Glutamatergic neuron (in vitro differentiated cells): ENCODE data around the gene BCS1L. TPM values are rescaled to one million over a fixed set of nuclear protein-coding genes. Genes with fewer than 3 reads are reported as not detected.

ENCODE experiments used
- DNase-seq: peaks from one replicate; pipeline ENCODE4 v3.0.0; 2022
- H3K27ac Mint-ChIP-seq: one replicate; pipeline ENCODE4 v1.8.0; 2020; ENCODE audit warnings: mild to moderate bottlenecking, mixed read lengths, inconsistent platforms; ENCODE audit not compliant: unreplicated experiment
- H3K27me3 Mint-ChIP-seq: one replicate; pipeline ENCODE4 v1.8.0; 2020; ENCODE audit warnings: mild to moderate bottlenecking, moderate library complexity, mixed read lengths, inconsistent platforms; ENCODE audit not compliant: unreplicated experiment
- H3K36me3 Mint-ChIP-seq: one replicate; pipeline ENCODE4 v1.8.0; 2020; ENCODE audit warnings: mild to moderate bottlenecking, mixed read lengths, inconsistent platforms; ENCODE audit not compliant: unreplicated experiment
- H3K4me1 Mint-ChIP-seq: one replicate; pipeline ENCODE4 v1.8.0; 2020; ENCODE audit warnings: mild to moderate bottlenecking, low read depth, mixed read lengths, inconsistent platforms; ENCODE audit not compliant: unreplicated experiment
- H3K4me3 Mint-ChIP-seq: one replicate; pipeline ENCODE4 v1.8.0; 2020; ENCODE audit warnings: mild to moderate bottlenecking, mixed read lengths, inconsistent platforms; ENCODE audit not compliant: unreplicated experiment
- H3K9me3 Mint-ChIP-seq: one replicate; pipeline ENCODE4 v1.8.0; 2020; ENCODE audit warnings: mild to moderate bottlenecking, moderate library complexity, mixed read lengths, inconsistent platforms; ENCODE audit not compliant: unreplicated experiment
- total RNA-seq: library from RNA; stranded (reverse); fragmentation: NEBNext Ultra II Directional; extraction: Animal tissue kit (Norgen Biotek cat#: 25700); gene quantifications from one replicate; pipeline ENCODE4 v1.2.1, GENCODE V29; 2021; ENCODE audit not compliant: unreplicated experiment
- TF ChIP-seq, protein P1 (sequence below): fragments of 200-600 bp; sonication (generic); IDR thresholded peaks from one replicate; pipeline ENCODE4 v1.5.0; 2021; ENCODE audit not compliant: partially characterized antibody, unreplicated experiment

Gene BCS1L
- total RNA-seq, 1 donor from 2014 or later, result 59.8 TPM

- DNase-seq, result no peak
- Mint-ChIP-seq H3K27me3 (no peaks in the 10 kb centered on the region), H3K27ac (no peak overlapping the region), H3K36me3 (no peaks in the 10 kb centered on the region), H3K9me3 (no peaks in the 10 kb centered on the region), H3K4me1 (no peaks in the 10 kb centered on the region), H3K4me3 (no peak overlapping the region)
- TF ChIP-seq, protein P1, sequence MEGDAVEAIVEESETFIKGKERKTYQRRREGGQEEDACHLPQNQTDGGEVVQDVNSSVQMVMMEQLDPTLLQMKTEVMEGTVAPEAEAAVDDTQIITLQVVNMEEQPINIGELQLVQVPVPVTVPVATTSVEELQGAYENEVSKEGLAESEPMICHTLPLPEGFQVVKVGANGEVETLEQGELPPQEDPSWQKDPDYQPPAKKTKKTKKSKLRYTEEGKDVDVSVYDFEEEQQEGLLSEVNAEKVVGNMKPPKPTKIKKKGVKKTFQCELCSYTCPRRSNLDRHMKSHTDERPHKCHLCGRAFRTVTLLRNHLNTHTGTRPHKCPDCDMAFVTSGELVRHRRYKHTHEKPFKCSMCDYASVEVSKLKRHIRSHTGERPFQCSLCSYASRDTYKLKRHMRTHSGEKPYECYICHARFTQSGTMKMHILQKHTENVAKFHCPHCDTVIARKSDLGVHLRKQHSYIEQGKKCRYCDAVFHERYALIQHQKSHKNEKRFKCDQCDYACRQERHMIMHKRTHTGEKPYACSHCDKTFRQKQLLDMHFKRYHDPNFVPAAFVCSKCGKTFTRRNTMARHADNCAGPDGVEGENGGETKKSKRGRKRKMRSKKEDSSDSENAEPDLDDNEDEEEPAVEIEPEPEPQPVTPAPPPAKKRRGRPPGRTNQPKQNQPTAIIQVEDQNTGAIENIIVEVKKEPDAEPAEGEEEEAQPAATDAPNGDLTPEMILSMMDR, result no peak
Observed at GRCh38 chr2:218622606-218623365, 36.7 kb upstream of the BCS1L start.

- DNase-seq, result no peak
- Mint-ChIP-seq H3K27ac (no peak overlapping the region), H3K4me1 (no peaks in the 10 kb centered on the region), H3K9me3 (no peaks in the 10 kb centered on the region), H3K27me3 (no peaks in the 10 kb centered on the region), H3K36me3 (no peaks in the 10 kb centered on the region), H3K4me3 (no peak overlapping the region)
- TF ChIP-seq, protein P1, result no peak
Observed at GRCh38 chr2:218623366-218623705, 36.1 kb upstream of the BCS1L start.

DNA sequence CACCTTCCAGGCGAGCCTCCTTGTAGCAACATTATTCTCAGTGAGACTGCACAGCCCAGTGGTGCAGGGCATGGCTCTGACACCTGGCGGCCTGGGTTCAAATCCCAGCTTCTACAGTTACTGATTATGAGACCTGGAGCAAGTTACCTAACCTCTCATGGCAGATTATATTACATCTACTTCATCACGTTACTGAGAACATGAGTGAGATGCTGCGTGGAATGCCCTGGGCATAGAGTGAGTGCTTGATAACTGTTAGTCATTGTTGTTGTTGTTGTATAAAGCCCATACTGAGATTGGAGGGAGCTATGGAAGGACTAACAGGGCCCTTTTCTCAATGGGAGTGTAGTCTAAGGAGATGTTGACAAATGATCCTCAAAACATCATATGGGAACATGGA is 33.1 kb upstream of the BCS1L start:
- Mint-ChIP-seq H3K27ac (no peak overlapping the region), H3K9me3 (no peaks in the 10 kb centered on the region), H3K4me1 (peaks cover 3% of the 10 kb centered on the region), H3K4me3 (no peak overlapping the region), H3K27me3 (no peaks in the 10 kb centered on the region), H3K36me3 (no peaks in the 10 kb centered on the region)
- TF ChIP-seq, protein P1, result no peak
- no peak for DNase-seq

DNA sequence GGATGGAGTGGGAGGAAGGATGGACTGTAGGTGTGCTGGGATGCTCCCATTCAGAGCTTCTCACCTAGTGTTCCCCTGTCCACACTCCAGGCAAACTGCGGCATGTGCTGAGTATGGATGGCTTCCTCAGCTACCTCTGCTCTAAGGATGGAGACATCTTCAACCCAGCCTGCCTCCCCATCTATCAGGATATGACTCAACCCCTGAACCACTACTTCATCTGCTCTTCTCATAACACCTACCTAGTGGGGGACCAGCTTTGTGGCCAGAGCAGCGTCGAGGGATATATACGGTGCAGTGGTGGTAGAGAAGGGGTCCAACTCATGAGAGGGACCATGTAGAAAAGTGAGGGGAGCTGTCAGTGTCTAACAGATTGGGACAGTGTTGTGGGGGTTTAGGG is 31.5 kb upstream of the BCS1L start:
- DNase-seq, result no peak
- no peak overlapping the region for H3K27ac Mint-ChIP-seq
- no peaks in the 10 kb centered on the region for H3K27me3 Mint-ChIP-seq
- no peaks in the 10 kb centered on the region for H3K9me3 Mint-ChIP-seq
- H3K36me3 Mint-ChIP-seq, result no peaks in the 10 kb centered on the region
- TF ChIP-seq, protein P1, result no peak
- H3K4me1 Mint-ChIP-seq, result peaks cover 3% of the 10 kb centered on the region
- H3K4me3 Mint-ChIP-seq, result no peak overlapping the region

GRCh38 chr2:218631837-218632236 is 27.6 kb upstream of the BCS1L start:
- H3K4me3 Mint-ChIP-seq, result no peak overlapping the region
- H3K27me3 Mint-ChIP-seq, result no peaks in the 10 kb centered on the region
- H3K36me3 Mint-ChIP-seq, result no peaks in the 10 kb centered on the region
- peaks cover 3% of the 10 kb centered on the region for H3K4me1 Mint-ChIP-seq
- TF ChIP-seq, protein P1, result no peak
- H3K9me3 Mint-ChIP-seq, result peaks cover 4% of the 10 kb centered on the region
- DNase-seq, result no peak
- H3K27ac Mint-ChIP-seq, result no peak overlapping the region
